Measurements from ENCODE around the gene PHYKPL. TPM values are rescaled to one million over a fixed set of nuclear protein-coding genes. Genes with fewer than 3 reads are reported as not detected.
A peak's percentile ranks its signal among the peaks of the same experiment; 100 is the strongest.

PHYKPL gene
- total and polyA plus RNA-seq, 8 donors: 71.9 to 155 (median 133) TPM

GRCh38 chr5:178204182-178204934, 28.2 kb downstream of the PHYKPL start, which contains the start of gene HNRNPAB:
Gene HNRNPAB, plus strand, starts transcription at chr5:178204533. Its CDS starts 305 bp downstream, at chr5:178204838.
- ATAC-seq (peak; percentile 88), DNase-seq (peak; percentile 94 to 98 (median 96))
- Histone ChIP-seq H3K9me3 (no peaks in the 10 kb centered on the region), H3K4me3 (peak within 1 kb of the TSS; percentile 84 to 86), H3K27me3 (no peaks in the 10 kb centered on the region), H3K36me3 (peaks cover 0 to 34% of the 10 kb centered on the region in 2 donors), H3K27ac (peak within 1 kb of the TSS; percentile 85 to 93), H3K4me1 (peaks cover 24 to 54% of the 10 kb centered on the region in 2 donors)
- intact Hi-C loops (cut with DNase I): no loop called here
- no peak for TF ChIP-seq CTCF (IDR thresholded peaks at IDR 0.05)

- H3K27me3 ChIP-seq: no peaks in the 10 kb centered on the region
- peak overlapping the region; percentile 85 to 93 for H3K27ac ChIP-seq
- TF ChIP-seq CTCF (IDR thresholded peaks at IDR 0.05): no peak
- H3K36me3 ChIP-seq: peaks cover 0 to 28% of the 10 kb centered on the region in 2 donors
- intact Hi-C loops (cut with DNase I): no loop called here
- ATAC-seq (peak; percentile 2), DNase-seq (peak in 1 of 4 donors; percentile 87)
- peak overlapping the region; percentile 84 to 86 for H3K4me3 ChIP-seq
- H3K9me3 ChIP-seq: no peaks in the 10 kb centered on the region
- peaks cover 24 to 53% of the 10 kb centered on the region in 2 donors for H3K4me1 ChIP-seq
These were observed 28.9 kb downstream of the PHYKPL start for GRCh38 chr5:178203670-178204181.

GRCh38 chr5:178202541-178202940, 30.1 kb downstream of the PHYKPL start:
- Histone ChIP-seq H3K27ac (no peak overlapping the region), H3K4me1 (peaks cover 17 to 41% of the 10 kb centered on the region in 2 donors), H3K9me3 (no peaks in the 10 kb centered on the region), H3K4me3 (no peak overlapping the region), H3K27me3 (no peaks in the 10 kb centered on the region), H3K36me3 (peaks cover 0 to 16% of the 10 kb centered on the region in 2 donors)
- intact Hi-C loops (cut with DNase I): no loop called here
- no peak for TF ChIP-seq CTCF (IDR thresholded peaks at IDR 0.05)
- no peak for DNase-seq
- ATAC-seq: no peak

- ATAC-seq: no peak
- DNase-seq: no peak
- intact Hi-C loops (cut with DNase I): no loop called here
These were observed 30.7 kb downstream of the PHYKPL start for GRCh38 chr5:178201927-178202235.

More at GRCh38 chr5:178201927-178202235, 30.7 kb downstream of the PHYKPL start:
- Histone ChIP-seq H3K27ac (no peak overlapping the region), H3K36me3 (peaks cover 0 to 10% of the 10 kb centered on the region in 2 donors), H3K4me1 (peaks cover 13 to 34% of the 10 kb centered on the region in 2 donors), H3K9me3 (no peaks in the 10 kb centered on the region), H3K4me3 (no peak overlapping the region), H3K27me3 (no peaks in the 10 kb centered on the region)
- TF ChIP-seq CTCF (IDR thresholded peaks at IDR 0.05): no peak
